Measurements from ENCODE around the gene IER2. TPM values are rescaled to one million over a fixed set of nuclear protein-coding genes. Genes with fewer than 3 reads are reported as not detected.
A peak's percentile ranks its signal among the peaks of the same experiment; 100 is the strongest.

The IER2 gene
- total RNA-seq, 1 donor from 2014 or later, result 907 TPM

- Histone ChIP-seq H3K27ac (peak overlapping the region; percentile 57 to 61), H3K27me3 (no peaks in the 10 kb centered on the region)
Measured at GRCh38 chr19:13117176-13117771, 32.9 kb upstream of the IER2 start.

GRCh38 chr19:13117772-13118423 is 32.3 kb upstream of the IER2 start, which contains the start of gene NACC1:
NACC1 (plus strand) TSS chr19:13118264; CDS start chr19:13135208, 16,944 bp downstream.
- intact Hi-C loops (cut with DNase I), result loop anchor here (1.0 to 5.0 kb wide), 2 partner anchors 32 to 614 kb away; partner anchors contain the start of genes IER2 and STX10
- Histone ChIP-seq H3K4me1 (peaks cover 5 to 29% of the 10 kb centered on the region in 2 donors), H3K9me3 (no peaks in the 10 kb centered on the region), H3K27ac (peak within 1 kb of the TSS; percentile 57 to 61), H3K4me3 (peak within 1 kb of the TSS; percentile 94 to 100), H3K27me3 (no peaks in the 10 kb centered on the region), H3K36me3 (peaks cover under 1 to 6% of the 10 kb centered on the region in 2 donors)
- DNase-seq (ENCODE audit: low spot score in 2 of 2), result peak; percentile 56 to 94
- no peak for TF ChIP-seq CTCF (IDR thresholded peaks at IDR 0.05)

More at GRCh38 chr19:13117176-13117771, 32.9 kb upstream of the IER2 start:
- no peak for DNase-seq (ENCODE audit: low spot score in 2 of 2)
- intact Hi-C loops (cut with DNase I), result loop anchor here (1.0 to 5.0 kb wide), 2 partner anchors 33 to 615 kb away; partner anchors contain the start of genes IER2 and STX10
- H3K9me3 ChIP-seq, result no peaks in the 10 kb centered on the region
- no peak for TF ChIP-seq CTCF (IDR thresholded peaks at IDR 0.05)
- H3K4me3 ChIP-seq, result peak overlapping the region; percentile 91 to 94
- H3K36me3 ChIP-seq, result peaks cover 6% of the 10 kb centered on the region in 2 donors
- peaks cover 5 to 29% of the 10 kb centered on the region in 2 donors for H3K4me1 ChIP-seq

GRCh38 chr19:13118424-13119193 is 31.6 kb upstream of the IER2 start:
- no peak overlapping the region for H3K27ac ChIP-seq
- TF ChIP-seq CTCF (IDR thresholded peaks at IDR 0.05), result no peak
- peaks cover 5 to 29% of the 10 kb centered on the region in 2 donors for H3K4me1 ChIP-seq
- no peaks in the 10 kb centered on the region for H3K27me3 ChIP-seq
- peak overlapping the region; percentile 92 to 100 for H3K4me3 ChIP-seq
- intact Hi-C loops (cut with DNase I), result loop anchor here (5.0 kb wide), 1 partner anchor 614 kb away; no protein-coding TSS in a partner anchor
- DNase-seq (ENCODE audit: low spot score in 2 of 2), result no peak
- peaks cover 0 to 6% of the 10 kb centered on the region in 2 donors for H3K36me3 ChIP-seq
- H3K9me3 ChIP-seq, result no peaks in the 10 kb centered on the region

- Histone ChIP-seq H3K4me3 (peak overlapping the region in 1 of 2 donors; percentile 92), H3K9me3 (no peaks in the 10 kb centered on the region), H3K4me1 (peaks cover 5 to 29% of the 10 kb centered on the region in 2 donors), H3K36me3 (no peaks in the 10 kb centered on the region), H3K27me3 (no peaks in the 10 kb centered on the region), H3K27ac (peak overlapping the region in 1 of 2 donors; percentile 4)
- no peak for DNase-seq (ENCODE audit: low spot score in 2 of 2)
- intact Hi-C loops (cut with DNase I), result loop anchor here (5.0 kb wide), 1 partner anchor 613 kb away; no protein-coding TSS in a partner anchor
- TF ChIP-seq CTCF (IDR thresholded peaks at IDR 0.05), result no peak
Measured at GRCh38 chr19:13119627-13120026, 30.6 kb upstream of the IER2 start.

GRCh38 chr19:13120031-13120430 is 30.2 kb upstream of the IER2 start:
- Histone ChIP-seq H3K27ac (peak overlapping the region in 1 of 2 donors; percentile 4), H3K9me3 (no peaks in the 10 kb centered on the region), H3K36me3 (no peaks in the 10 kb centered on the region), H3K4me3 (peak overlapping the region in 1 of 2 donors; percentile 92), H3K4me1 (peaks cover 5 to 29% of the 10 kb centered on the region in 2 donors), H3K27me3 (no peaks in the 10 kb centered on the region)
- TF ChIP-seq CTCF (IDR thresholded peaks at IDR 0.05), result no peak
- intact Hi-C loops (cut with DNase I), result no loop called here
- DNase-seq (ENCODE audit: low spot score in 2 of 2), result no peak
